ENCODE data around the gene OR51G1. TPM values are rescaled to one million over a fixed set of nuclear protein-coding genes. Genes with fewer than 3 reads are reported as not detected.

OR51G1 gene
- total RNA-seq, 2 experiments from 2014 or later, result not detected

GRCh38 chr11:4891996-4892640 is 32.0 kb downstream of the OR51G1 start:
- Mint-ChIP-seq H3K9me3 (no peaks in the 10 kb centered on the region), H3K4me3 (no peak overlapping the region), H3K27ac (no peak overlapping the region), H3K36me3 (no peaks in the 10 kb centered on the region), H3K4me1 (no peaks in the 10 kb centered on the region), H3K27me3 (peaks cover 2% of the 10 kb centered on the region)
- POLR2A ChIA-PET, result no interaction called here
- ATAC-seq (ENCODE audit: low read depth) (no peak), DNase-seq (no peak)

GRCh38 chr11:4890279-4890678 is 33.9 kb downstream of the OR51G1 start:
- ATAC-seq (ENCODE audit: low read depth), result no peak

DNA sequence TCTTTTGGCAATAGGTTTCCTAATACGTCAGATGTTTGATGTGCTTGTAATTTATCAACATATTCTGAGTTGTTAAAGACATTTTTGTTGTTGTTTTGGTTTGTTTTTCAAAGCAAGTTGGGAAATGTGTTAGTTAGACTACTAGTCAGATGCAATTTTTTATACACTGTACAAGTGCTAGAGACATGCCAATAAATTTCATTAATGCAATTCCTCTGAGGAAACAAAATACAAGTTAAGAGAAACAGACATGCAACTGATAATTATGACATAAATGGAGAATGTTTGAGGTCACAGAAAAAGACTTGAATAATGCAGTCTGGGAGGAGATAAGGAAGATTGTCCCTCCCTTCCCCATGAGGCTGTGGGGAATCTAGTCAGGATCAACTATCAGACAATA is 36.5 kb downstream of the OR51G1 start:
- no peaks in the 10 kb centered on the region for H3K36me3 Mint-ChIP-seq
- POLR2A ChIA-PET, result no interaction called here
- H3K4me1 Mint-ChIP-seq, result no peaks in the 10 kb centered on the region
- no peak for ATAC-seq (ENCODE audit: low read depth)
- H3K27ac Mint-ChIP-seq, result no peak overlapping the region
- H3K4me3 Mint-ChIP-seq, result no peak overlapping the region
- H3K9me3 Mint-ChIP-seq, result no peaks in the 10 kb centered on the region
- H3K27me3 Mint-ChIP-seq, result peaks cover 2% of the 10 kb centered on the region
- DNase-seq, result no peak

More at GRCh38 chr11:4890279-4890678, 33.9 kb downstream of the OR51G1 start:
- Mint-ChIP-seq H3K27me3 (peaks cover 2% of the 10 kb centered on the region), H3K36me3 (no peaks in the 10 kb centered on the region), H3K4me1 (no peaks in the 10 kb centered on the region), H3K9me3 (no peaks in the 10 kb centered on the region), H3K27ac (no peak overlapping the region), H3K4me3 (no peak overlapping the region)
- POLR2A ChIA-PET, result no interaction called here
- no peak for DNase-seq

GRCh38 chr11:4886186-4886585 is 38.0 kb downstream of the OR51G1 start:
- Mint-ChIP-seq H3K27me3 (peaks cover 2% of the 10 kb centered on the region), H3K4me3 (no peak overlapping the region), H3K9me3 (no peaks in the 10 kb centered on the region), H3K27ac (no peak overlapping the region), H3K4me1 (no peaks in the 10 kb centered on the region), H3K36me3 (no peaks in the 10 kb centered on the region)
- no peak for ATAC-seq (ENCODE audit: low read depth)
- no peak for DNase-seq
- POLR2A ChIA-PET, result no interaction called here

GRCh38 chr11:4884361-4884760 is 39.8 kb downstream of the OR51G1 start:
- H3K27me3 Mint-ChIP-seq, result no peaks in the 10 kb centered on the region
- no peaks in the 10 kb centered on the region for H3K4me1 Mint-ChIP-seq
- DNase-seq, result no peak
- POLR2A ChIA-PET, result no interaction called here
- no peaks in the 10 kb centered on the region for H3K36me3 Mint-ChIP-seq
- H3K9me3 Mint-ChIP-seq, result no peaks in the 10 kb centered on the region
- no peak overlapping the region for H3K27ac Mint-ChIP-seq
- no peak for ATAC-seq (ENCODE audit: low read depth)
- H3K4me3 Mint-ChIP-seq, result no peak overlapping the region

DNA sequence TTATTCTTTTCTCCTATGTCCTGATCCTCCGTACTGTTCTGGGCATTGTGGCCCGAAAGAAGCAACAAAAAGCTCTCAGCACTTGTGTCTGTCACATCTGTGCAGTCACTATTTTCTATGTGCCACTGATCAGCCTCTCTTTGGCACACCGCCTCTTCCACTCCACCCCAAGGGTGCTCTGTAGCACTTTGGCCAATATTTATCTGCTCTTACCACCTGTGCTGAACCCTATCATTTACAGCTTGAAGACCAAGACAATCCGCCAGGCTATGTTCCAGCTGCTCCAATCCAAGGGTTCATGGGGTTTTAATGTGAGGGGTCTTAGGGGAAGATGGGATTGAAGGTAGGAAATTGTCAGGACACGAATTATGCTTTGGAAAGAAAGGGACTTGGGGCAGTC is 41.6 kb downstream of the OR51G1 start:
- Mint-ChIP-seq H3K27me3 (no peaks in the 10 kb centered on the region), H3K4me3 (no peak overlapping the region), H3K27ac (no peak overlapping the region), H3K36me3 (no peaks in the 10 kb centered on the region), H3K9me3 (no peaks in the 10 kb centered on the region), H3K4me1 (no peaks in the 10 kb centered on the region)
- DNase-seq, result no peak
- POLR2A ChIA-PET, result no interaction called here
- ATAC-seq (ENCODE audit: low read depth), result no peak

- no peak within 1 kb of the TSS for H3K27ac Mint-ChIP-seq
- POLR2A ChIA-PET, result no interaction called here
- no peaks in the 10 kb centered on the region for H3K4me1 Mint-ChIP-seq
- DNase-seq, result no peak
- ATAC-seq (ENCODE audit: low read depth), result no peak
- H3K4me3 Mint-ChIP-seq, result no peak within 1 kb of the TSS
- no peaks in the 10 kb centered on the region for H3K27me3 Mint-ChIP-seq
- H3K9me3 Mint-ChIP-seq, result no peaks in the 10 kb centered on the region
- H3K36me3 Mint-ChIP-seq, result no peaks in the 10 kb centered on the region
These were observed 42.2 kb downstream of the OR51G1 start, which contains the start of gene OR51T1 for GRCh38 chr11:4881860-4882500. Gene OR51T1, plus strand, starts transcription at chr11:4881900. Its CDS starts 0 bp downstream, at chr11:4881900.

DNA sequence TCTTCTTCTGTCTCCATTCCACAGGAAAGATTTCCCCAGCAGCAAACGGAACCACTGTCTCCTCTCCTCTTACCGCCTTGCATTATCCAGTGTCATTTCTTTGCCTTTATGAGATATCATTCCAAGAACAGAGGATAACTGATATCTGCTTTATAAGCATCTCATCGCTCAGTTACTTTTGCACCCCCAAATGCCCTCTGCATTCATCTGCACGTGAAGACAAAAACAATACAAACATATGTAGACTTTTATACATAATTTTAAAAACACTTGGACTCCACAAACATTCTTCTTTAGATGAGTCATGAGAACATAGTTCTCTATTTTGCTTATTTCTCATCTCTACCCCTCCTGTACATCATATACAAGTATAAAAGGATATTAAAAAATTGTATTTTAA is 43.0 kb downstream of the OR51G1 start:
- Mint-ChIP-seq H3K27me3 (no peaks in the 10 kb centered on the region), H3K4me1 (no peaks in the 10 kb centered on the region), H3K9me3 (no peaks in the 10 kb centered on the region), H3K27ac (no peak overlapping the region), H3K36me3 (no peaks in the 10 kb centered on the region), H3K4me3 (no peak overlapping the region)
- ATAC-seq (ENCODE audit: low read depth) (no peak), DNase-seq (no peak)
- POLR2A ChIA-PET, result no interaction called here

Other genes with a start within 250 kb of the OR51G1 start
- gene OR51E2, start 226.5 kb downstream of the OR51G1 start, total RNA-seq, result not detected
- not detected for gene MMP26, start 219.6 kb downstream of the OR51G1 start, total RNA-seq
- not detected for gene OR51F1, start 154.4 kb downstream of the OR51G1 start, total RNA-seq
- gene OR52R1, start 120.0 kb downstream of the OR51G1 start, total RNA-seq, result not detected
- gene OR51F2, start 103.0 kb downstream of the OR51G1 start, total RNA-seq, result not detected
- not detected for gene OR51S1, start 75.1 kb downstream of the OR51G1 start, total RNA-seq
- gene OR51T1, start 42.4 kb downstream of the OR51G1 start, total RNA-seq, result not detected
- not detected for gene OR51A7, start 20.6 kb downstream of the OR51G1 start, total RNA-seq
- not detected for gene OR51G2, start 5.0 kb downstream of the OR51G1 start, total RNA-seq
- not detected for gene OR51A4, start 23.3 kb upstream of the OR51G1 start, total RNA-seq
- gene OR51A2, start 31.4 kb upstream of the OR51G1 start, total RNA-seq, result not detected
- gene OR51L1, start 70.5 kb upstream of the OR51G1 start, total RNA-seq, result not detected
- not detected for gene OR52J3, start 122.2 kb upstream of the OR51G1 start, total RNA-seq
- not detected for gene OR52E2, start 135.3 kb upstream of the OR51G1 start, total RNA-seq
- not detected for gene OR52E1, start 145.2 kb upstream of the OR51G1 start, total RNA-seq
- not detected for gene OR52A5, start 214.0 kb upstream of the OR51G1 start, total RNA-seq
- not detected for gene OR52A1, start 230.4 kb upstream of the OR51G1 start, total RNA-seq

All from activated naive CD8-positive, alpha-beta T cell treated with anti-CD3 and anti-CD28 coated beads, Interleukin-2, amount 10 ng/mL, durations not matched to agents 7 days and 5 days (primary cell).